Measurements from ENCODE around the gene ALOX12. TPM values are rescaled to one million over a fixed set of nuclear protein-coding genes. Genes with fewer than 3 reads are reported as not detected.
A peak's percentile ranks its signal among the peaks of the same experiment; 100 is the strongest.
"Not testable (repeated sequence)": the region's sequence is repeated elsewhere in the genome, so short reads cannot be mapped to it uniquely, and the experiment has no call there.

Gene ALOX12
- polyA plus RNA-seq, 2 donors: 54.4 to 66.5 TPM

GRCh38 chr17:7041607-7042500, 46.0 kb downstream of the ALOX12 start:
- Histone ChIP-seq H3K4me3 (ENCODE audit: low read depth in 1 of 2, low read length in 2 of 2) (peak overlapping the region; percentile 50 to 54), H3K27me3 (ENCODE audit: control insufficient read depth in 1 of 2, insufficient read depth in 2 of 2, low read length in 2 of 2) (no peaks in the 10 kb centered on the region), H3K9me3 (ENCODE audit: control insufficient read depth in 2 of 2, insufficient read depth in 1 of 2, low read depth in 1 of 2, low read length in 1 of 2) (no peaks in the 10 kb centered on the region), H3K36me3 (ENCODE audit: control insufficient read depth in 2 of 2, insufficient read depth in 2 of 2, low read length in 1 of 2) (no peaks in the 10 kb centered on the region), H3K27ac (ENCODE audit: low read depth in 2 of 2, low read length in 1 of 2) (peak overlapping the region in 1 of 2 donors; percentile 42), H3K4me1 (ENCODE audit: control insufficient read depth in 2 of 2, insufficient read depth in 2 of 2, low read length in 1 of 2) (peaks cover 0 to 20% of the 10 kb centered on the region in 2 donors)
- 35 to 42% methylated on average over 35 to 43 of the region's 43 CpGs for WGBS, 2 donors

- peak overlapping the region; percentile 41 to 42 for H3K27ac ChIP-seq (ENCODE audit: low read depth in 2 of 2, low read length in 1 of 2)
- peak overlapping the region; percentile 50 to 54 for H3K4me3 ChIP-seq (ENCODE audit: low read depth in 1 of 2, low read length in 2 of 2)
- WGBS, 2 donors: 14% methylated on average over 39 to 53 of the region's 53 CpGs
- H3K9me3 ChIP-seq (ENCODE audit: control insufficient read depth in 2 of 2, insufficient read depth in 1 of 2, low read depth in 1 of 2, low read length in 1 of 2): no peaks in the 10 kb centered on the region
- no peaks in the 10 kb centered on the region for H3K27me3 ChIP-seq (ENCODE audit: control insufficient read depth in 1 of 2, insufficient read depth in 2 of 2, low read length in 2 of 2)
- peaks cover 0 to 20% of the 10 kb centered on the region in 2 donors for H3K4me1 ChIP-seq (ENCODE audit: control insufficient read depth in 2 of 2, insufficient read depth in 2 of 2, low read length in 1 of 2)
- H3K36me3 ChIP-seq (ENCODE audit: control insufficient read depth in 2 of 2, insufficient read depth in 2 of 2, low read length in 1 of 2): no peaks in the 10 kb centered on the region
These were observed 46.8 kb downstream of the ALOX12 start for GRCh38 chr17:7042501-7043181.

DNA sequence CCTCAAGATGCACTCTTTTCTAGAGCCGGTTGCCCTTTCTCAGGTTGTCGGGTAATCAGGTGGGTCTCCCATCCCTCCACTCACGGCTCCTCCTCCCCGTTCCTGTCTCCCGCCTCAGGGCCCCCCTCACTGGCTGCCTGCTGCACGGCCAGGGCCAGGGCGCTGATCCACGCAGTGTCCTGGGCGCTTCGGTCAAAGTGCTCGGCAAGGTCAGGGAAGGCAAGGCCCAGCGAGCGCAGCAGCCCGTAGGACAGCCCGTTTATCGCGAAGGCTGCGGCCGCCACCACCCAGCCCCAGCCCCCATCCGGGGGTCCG, 47.3 kb downstream of the ALOX12 start:
- Histone ChIP-seq H3K27me3 (ENCODE audit: control insufficient read depth in 1 of 2, insufficient read depth in 2 of 2, low read length in 2 of 2) (no peaks in the 10 kb centered on the region), H3K27ac (ENCODE audit: low read depth in 2 of 2, low read length in 1 of 2) (peak overlapping the region; percentile 41 to 42)
- 6 to 7% methylated on average over 20 to 21 of the region's 21 CpGs for WGBS, 2 donors

DNA sequence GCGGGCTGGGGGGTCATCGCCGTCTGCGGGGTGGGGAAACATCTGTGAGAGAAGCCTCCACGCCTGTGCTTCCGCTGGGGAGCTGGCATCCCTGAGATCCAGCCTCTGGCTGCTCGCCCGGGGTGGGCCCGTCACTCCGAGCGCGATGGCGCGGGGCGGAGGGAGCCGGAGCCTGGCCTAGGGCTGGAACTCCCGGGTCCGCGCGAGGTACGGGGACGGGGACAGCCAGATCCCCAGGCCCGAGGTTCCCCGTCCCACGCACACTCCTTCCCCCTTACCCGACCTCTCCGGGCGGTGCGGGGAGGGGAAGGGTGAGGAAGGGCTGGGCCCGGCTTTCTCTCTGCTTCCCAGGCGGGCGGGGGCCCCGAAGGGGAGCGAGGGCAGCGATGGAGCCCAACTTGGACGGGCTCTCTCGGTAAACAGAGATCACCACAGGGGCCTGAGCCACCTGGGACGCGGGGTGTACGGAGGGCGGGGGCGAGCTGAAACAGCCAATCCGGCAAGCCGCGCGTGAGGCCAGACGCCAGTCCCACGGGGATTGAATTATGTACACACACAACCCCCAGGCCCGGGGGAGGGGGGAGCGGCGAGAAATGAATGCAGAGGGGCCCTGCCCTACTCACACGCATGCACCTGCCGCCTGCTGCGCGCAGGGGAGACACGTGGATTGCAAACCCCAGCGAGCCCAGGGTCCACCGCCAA, 47.8 kb downstream of the ALOX12 start, which contains the start of gene SLC16A11:
TSS of gene SLC16A11 (minus strand) at position 596 of the 702 bp plus-strand sequence. CDS start at position 17, 579 bp downstream.
- Histone ChIP-seq H3K4me1 (ENCODE audit: control insufficient read depth in 2 of 2, insufficient read depth in 2 of 2, low read length in 1 of 2) (peaks cover 0 to 20% of the 10 kb centered on the region in 2 donors), H3K9me3 (ENCODE audit: control insufficient read depth in 2 of 2, insufficient read depth in 1 of 2, low read depth in 1 of 2, low read length in 1 of 2) (no peaks in the 10 kb centered on the region), H3K36me3 (ENCODE audit: control insufficient read depth in 2 of 2, insufficient read depth in 2 of 2, low read length in 1 of 2) (no peaks in the 10 kb centered on the region), H3K4me3 (ENCODE audit: low read depth in 1 of 2, low read length in 2 of 2) (peak within 1 kb of the TSS; percentile 50 to 54), H3K27me3 (ENCODE audit: control insufficient read depth in 1 of 2, insufficient read depth in 2 of 2, low read length in 2 of 2) (no peaks in the 10 kb centered on the region), H3K27ac (ENCODE audit: low read depth in 2 of 2, low read length in 1 of 2) (peak within 1 kb of the TSS; percentile 64 to 71)
- 4 to 8% methylated on average over 46 to 58 of the region's 58 CpGs for WGBS, 2 donors

More for the DNA sequence above, 47.3 kb downstream of the ALOX12 start:
- Histone ChIP-seq H3K36me3 (ENCODE audit: control insufficient read depth in 2 of 2, insufficient read depth in 2 of 2, low read length in 1 of 2) (no peaks in the 10 kb centered on the region), H3K9me3 (ENCODE audit: control insufficient read depth in 2 of 2, insufficient read depth in 1 of 2, low read depth in 1 of 2, low read length in 1 of 2) (no peaks in the 10 kb centered on the region), H3K4me1 (ENCODE audit: control insufficient read depth in 2 of 2, insufficient read depth in 2 of 2, low read length in 1 of 2) (peaks cover 0 to 20% of the 10 kb centered on the region in 2 donors), H3K4me3 (ENCODE audit: low read depth in 1 of 2, low read length in 2 of 2) (peak overlapping the region; percentile 50 to 54)

- H3K4me1 ChIP-seq (ENCODE audit: control insufficient read depth in 2 of 2, insufficient read depth in 2 of 2, low read length in 1 of 2): peaks cover 0 to 20% of the 10 kb centered on the region in 2 donors
These were observed 49.8 kb downstream of the ALOX12 start for GRCh38 chr17:7045492-7046126.

DNA sequence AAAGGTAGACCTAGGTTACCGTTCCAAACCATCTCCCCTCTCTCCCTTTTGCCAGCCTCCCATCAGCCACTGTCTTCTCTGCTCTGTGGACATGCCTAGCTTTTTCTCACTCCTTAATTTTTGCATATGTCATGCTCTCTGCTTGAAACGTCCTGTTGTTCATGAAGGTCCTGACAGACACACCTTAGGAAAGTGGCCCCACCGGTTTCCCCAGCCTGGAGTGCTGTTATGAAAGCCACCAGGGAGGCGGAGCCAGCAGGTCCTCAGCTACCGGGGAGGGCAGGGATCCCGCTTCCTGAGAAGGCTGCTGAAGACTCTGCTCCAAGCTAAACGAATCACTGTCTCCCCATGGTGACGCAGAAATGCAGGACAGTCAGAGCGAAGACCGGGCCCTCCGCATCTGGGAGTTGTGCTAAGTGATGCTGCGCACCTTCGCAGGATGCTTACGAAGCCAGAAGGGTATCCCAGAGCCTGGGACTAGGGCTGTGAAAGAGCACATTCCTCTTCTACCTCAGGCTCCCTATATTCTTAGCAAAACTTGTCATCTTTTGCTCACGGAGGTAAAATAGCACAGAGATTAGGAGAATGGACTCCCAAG, 50.4 kb downstream of the ALOX12 start:
- 16% methylated on average over 15 of the region's 15 CpGs for WGBS, 2 donors
- H3K27me3 ChIP-seq (ENCODE audit: control insufficient read depth in 1 of 2, insufficient read depth in 2 of 2, low read length in 2 of 2): no peaks in the 10 kb centered on the region
- H3K4me1 ChIP-seq (ENCODE audit: control insufficient read depth in 2 of 2, insufficient read depth in 2 of 2, low read length in 1 of 2): peaks cover 0 to 20% of the 10 kb centered on the region in 2 donors
- no peaks in the 10 kb centered on the region for H3K36me3 ChIP-seq (ENCODE audit: control insufficient read depth in 2 of 2, insufficient read depth in 2 of 2, low read length in 1 of 2)
- H3K27ac ChIP-seq (ENCODE audit: low read depth in 2 of 2, low read length in 1 of 2): peak overlapping the region; percentile 95
- H3K4me3 ChIP-seq (ENCODE audit: low read depth in 1 of 2, low read length in 2 of 2): peak overlapping the region in 1 of 2 donors; percentile 31
- H3K9me3 ChIP-seq (ENCODE audit: control insufficient read depth in 2 of 2, insufficient read depth in 1 of 2, low read depth in 1 of 2, low read length in 1 of 2): no peaks in the 10 kb centered on the region

More at GRCh38 chr17:7045492-7046126, 49.8 kb downstream of the ALOX12 start:
- no peaks in the 10 kb centered on the region for H3K9me3 ChIP-seq (ENCODE audit: control insufficient read depth in 2 of 2, insufficient read depth in 1 of 2, low read depth in 1 of 2, low read length in 1 of 2)
- H3K27me3 ChIP-seq (ENCODE audit: control insufficient read depth in 1 of 2, insufficient read depth in 2 of 2, low read length in 2 of 2): no peaks in the 10 kb centered on the region
- H3K4me3 ChIP-seq (ENCODE audit: low read depth in 1 of 2, low read length in 2 of 2): peak overlapping the region in 1 of 2 donors; percentile 7
- H3K27ac ChIP-seq (ENCODE audit: low read depth in 2 of 2, low read length in 1 of 2): peak overlapping the region; percentile 95
- 18 to 20% methylated on average over 5 of the region's 5 CpGs for WGBS, 2 donors
- no peaks in the 10 kb centered on the region for H3K36me3 ChIP-seq (ENCODE audit: control insufficient read depth in 2 of 2, insufficient read depth in 2 of 2, low read length in 1 of 2)

DNA sequence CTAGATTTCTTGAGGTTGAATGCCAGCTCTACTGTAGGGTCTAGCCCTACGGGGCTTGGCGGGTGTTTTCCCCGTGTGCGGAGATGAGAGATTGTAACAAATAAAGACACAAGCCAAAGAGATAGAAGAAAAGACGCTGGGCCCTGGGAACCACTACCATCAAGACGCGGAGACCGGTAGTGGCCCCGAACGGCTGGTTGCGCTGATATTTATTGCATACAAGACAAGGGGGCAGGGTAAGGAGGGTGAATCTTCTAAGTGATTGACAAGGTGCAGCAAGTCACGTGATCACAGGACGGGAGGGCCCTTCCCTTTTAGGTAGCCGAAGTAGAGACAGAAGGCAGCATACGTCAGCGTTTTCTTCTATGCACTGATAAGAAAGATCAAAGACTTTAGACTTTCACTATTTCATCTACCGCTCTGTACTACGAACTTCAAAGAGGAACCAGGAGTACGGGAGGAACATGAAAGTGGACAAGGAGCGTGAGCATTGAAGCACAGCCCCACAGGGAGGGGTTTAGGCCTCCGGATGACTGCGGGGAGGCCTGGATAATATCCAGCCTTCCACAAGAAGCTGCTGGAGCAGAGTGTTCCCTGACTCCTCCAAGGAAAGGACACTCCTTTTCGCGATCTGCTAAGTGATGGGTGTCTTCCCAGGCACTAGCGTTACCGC, 51.0 kb downstream of the ALOX12 start:
- Histone ChIP-seq H3K4me1 (ENCODE audit: control insufficient read depth in 2 of 2, insufficient read depth in 2 of 2, low read length in 1 of 2) (peaks cover 0 to 18% of the 10 kb centered on the region in 2 donors), H3K4me3 (ENCODE audit: low read depth in 1 of 2, low read length in 2 of 2) (peak overlapping the region; percentile 20 to 31), H3K27ac (ENCODE audit: low read depth in 2 of 2, low read length in 1 of 2) (peak overlapping the region; percentile 95)
- H3K27me3 ChIP-seq (ENCODE audit: control insufficient read depth in 1 of 2, insufficient read depth in 2 of 2, low read length in 2 of 2); H3K36me3 ChIP-seq (ENCODE audit: control insufficient read depth in 2 of 2, insufficient read depth in 2 of 2, low read length in 1 of 2); H3K9me3 ChIP-seq (ENCODE audit: control insufficient read depth in 2 of 2, insufficient read depth in 1 of 2, low read depth in 1 of 2, low read length in 1 of 2): not testable (repeated sequence)
- 16 to 20% methylated on average over 26 of the region's 26 CpGs for WGBS, 2 donors

- H3K4me1 ChIP-seq (ENCODE audit: control insufficient read depth in 2 of 2, insufficient read depth in 2 of 2, low read length in 1 of 2): peaks cover 0 to 14% of the 10 kb centered on the region in 2 donors
- no peak overlapping the region for H3K4me3 ChIP-seq (ENCODE audit: low read depth in 1 of 2, low read length in 2 of 2)
- no peak overlapping the region for H3K27ac ChIP-seq (ENCODE audit: low read depth in 2 of 2, low read length in 1 of 2)
- no peaks in the 10 kb centered on the region for H3K36me3 ChIP-seq (ENCODE audit: control insufficient read depth in 2 of 2, insufficient read depth in 2 of 2, low read length in 1 of 2)
- H3K27me3 ChIP-seq (ENCODE audit: control insufficient read depth in 1 of 2, insufficient read depth in 2 of 2, low read length in 2 of 2): no peaks in the 10 kb centered on the region
- no peaks in the 10 kb centered on the region for H3K9me3 ChIP-seq (ENCODE audit: control insufficient read depth in 2 of 2, insufficient read depth in 1 of 2, low read depth in 1 of 2, low read length in 1 of 2)
- WGBS, 2 donors: 54 to 61% methylated on average over 6 of the region's 6 CpGs
These were observed 51.7 kb downstream of the ALOX12 start for GRCh38 chr17:7047566-7047965.
